ELF-1 (cell line): ENCODE measurements around the gene NRAP.

Experiments used
- DNase-seq: peaks from one replicate; pipeline ENCODE4 v3.0.0-alpha.2; 2016; ENCODE audit warnings: low read depth, low spot score

Gene NRAP

GRCh38 chr10:113610631-113611601 is 52.9 kb downstream of the NRAP start:
- DNase-seq = peak; percentile 45

- DNase-seq = peak; percentile 36
Observed at GRCh38 chr10:113609704-113610108, 54.1 kb downstream of the NRAP start.

- DNase-seq = no peak
Observed at GRCh38 chr10:113605268-113605978, 58.4 kb downstream of the NRAP start.

GRCh38 chr10:113604572-113604971 is 59.3 kb downstream of the NRAP start:
- no peak for DNase-seq

GRCh38 chr10:113603057-113603777 is 60.6 kb downstream of the NRAP start:
- no peak for DNase-seq

- no peak for DNase-seq
Observed at GRCh38 chr10:113600569-113600968, 63.3 kb downstream of the NRAP start.

DNA sequence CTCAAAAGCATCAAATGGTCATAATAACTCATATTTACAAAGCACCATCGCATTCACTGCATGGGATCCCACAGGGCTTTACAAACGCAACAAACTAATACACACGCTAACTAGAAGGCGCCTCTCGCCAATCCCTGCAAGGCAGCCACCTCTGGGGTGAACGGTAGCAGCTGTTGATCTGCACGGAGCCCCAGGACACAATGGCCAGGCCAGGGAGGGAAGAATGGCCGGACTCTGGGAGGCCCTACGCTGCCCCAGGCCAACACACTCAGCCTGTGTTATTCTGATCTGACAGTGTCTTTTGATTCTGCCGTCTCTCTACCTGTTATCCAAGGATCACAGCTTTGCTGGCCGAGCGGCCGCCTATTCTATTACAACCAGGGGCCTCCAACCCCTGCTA is 69.2 kb downstream of the NRAP start:
- peak; percentile 87 for DNase-seq

DNA sequence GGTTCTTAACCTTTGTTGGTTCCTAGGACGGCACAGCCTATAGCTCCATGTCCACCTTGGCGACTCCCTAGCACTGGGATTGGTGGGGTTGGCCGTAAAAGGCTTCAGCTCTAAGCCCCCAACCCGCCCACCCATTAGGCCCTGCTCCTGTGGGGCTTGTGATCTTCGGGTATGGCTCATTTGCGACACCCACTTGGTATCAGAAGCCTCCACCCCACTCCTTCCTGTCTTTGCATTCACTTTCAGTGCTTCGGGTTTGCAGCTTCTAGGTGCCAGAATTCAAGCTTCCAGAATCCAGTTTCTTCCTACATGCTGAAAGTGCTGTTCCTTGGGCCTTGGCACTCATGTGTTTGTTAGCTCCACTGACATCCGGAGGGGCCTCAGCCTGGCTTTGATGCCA is 71.5 kb downstream of the NRAP start:
- no peak for DNase-seq

DNA sequence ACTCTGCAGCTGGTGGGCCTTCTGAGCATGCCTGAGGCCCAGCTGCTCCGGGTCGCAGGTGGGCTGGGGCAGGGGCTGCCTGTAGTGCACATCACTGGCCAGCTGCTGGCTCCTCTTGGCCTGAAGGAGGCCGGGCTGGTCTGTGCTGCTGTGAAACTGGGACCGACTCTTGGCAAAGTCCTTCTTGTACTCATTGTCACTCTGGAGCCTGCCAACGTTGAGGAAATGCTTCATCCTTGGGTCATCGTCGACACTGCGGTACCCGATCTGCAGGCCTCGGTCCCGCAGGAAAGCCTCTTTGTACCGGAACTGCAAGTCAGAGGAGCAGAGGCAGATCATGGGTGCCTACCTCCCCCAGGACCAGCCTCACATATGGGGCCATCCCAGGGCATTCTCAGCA is 73.3 kb downstream of the NRAP start:
- no peak for DNase-seq

GRCh38 chr10:113589201-113589770 is 74.6 kb downstream of the NRAP start:
- no peak for DNase-seq

DNA sequence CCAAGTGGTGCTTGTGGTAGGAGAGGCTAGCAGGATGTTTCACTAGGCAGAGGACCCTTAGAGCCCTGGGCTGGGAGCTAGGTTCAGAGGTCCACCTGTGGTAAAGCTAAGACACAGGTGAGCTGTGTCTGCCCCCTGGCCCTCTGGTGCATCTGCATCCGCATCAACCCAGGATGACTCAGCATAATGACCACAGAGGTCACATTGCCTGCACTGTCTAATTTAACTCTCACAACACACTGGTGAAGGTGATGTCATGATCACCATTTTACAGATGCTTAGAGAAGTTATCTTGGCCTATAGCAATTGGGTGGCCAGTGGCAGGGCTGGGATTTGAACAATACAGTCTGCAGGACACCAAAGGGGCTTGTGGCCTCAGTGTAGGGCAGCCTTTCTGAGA is 77.9 kb downstream of the NRAP start:
- DNase-seq = peak; percentile 6

- no peak for DNase-seq
Observed at GRCh38 chr10:113583571-113583970, 80.3 kb downstream of the NRAP start.

- no peak for DNase-seq
Observed at GRCh38 chr10:113581092-113581491, 82.7 kb downstream of the NRAP start.

DNA sequence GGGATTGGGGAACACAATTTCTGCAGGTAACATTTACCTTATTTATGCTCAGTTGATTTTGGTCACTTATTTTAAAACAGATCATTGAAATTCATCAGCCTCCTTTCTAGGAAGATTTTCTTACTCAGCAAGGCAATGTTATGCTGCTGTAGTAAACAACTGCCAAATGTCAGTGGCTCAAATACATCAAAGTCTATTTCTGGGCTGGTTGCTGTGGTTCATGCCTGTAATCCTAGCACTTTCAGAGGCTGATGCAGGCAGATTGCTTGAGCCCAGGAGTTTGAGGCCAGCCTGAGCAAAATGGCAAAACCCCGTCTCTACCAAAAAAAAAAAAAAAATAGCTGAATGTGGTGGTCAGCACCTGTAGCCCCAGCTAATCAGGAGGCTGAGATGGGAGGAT is 85.1 kb downstream of the NRAP start:
- DNase-seq = no peak

- peak; percentile 25 for DNase-seq
Observed at GRCh38 chr10:113576852-113577251, 87.0 kb downstream of the NRAP start.

GRCh38 chr10:113573368-113573767 is 90.5 kb downstream of the NRAP start:
- DNase-seq = no peak

DNA sequence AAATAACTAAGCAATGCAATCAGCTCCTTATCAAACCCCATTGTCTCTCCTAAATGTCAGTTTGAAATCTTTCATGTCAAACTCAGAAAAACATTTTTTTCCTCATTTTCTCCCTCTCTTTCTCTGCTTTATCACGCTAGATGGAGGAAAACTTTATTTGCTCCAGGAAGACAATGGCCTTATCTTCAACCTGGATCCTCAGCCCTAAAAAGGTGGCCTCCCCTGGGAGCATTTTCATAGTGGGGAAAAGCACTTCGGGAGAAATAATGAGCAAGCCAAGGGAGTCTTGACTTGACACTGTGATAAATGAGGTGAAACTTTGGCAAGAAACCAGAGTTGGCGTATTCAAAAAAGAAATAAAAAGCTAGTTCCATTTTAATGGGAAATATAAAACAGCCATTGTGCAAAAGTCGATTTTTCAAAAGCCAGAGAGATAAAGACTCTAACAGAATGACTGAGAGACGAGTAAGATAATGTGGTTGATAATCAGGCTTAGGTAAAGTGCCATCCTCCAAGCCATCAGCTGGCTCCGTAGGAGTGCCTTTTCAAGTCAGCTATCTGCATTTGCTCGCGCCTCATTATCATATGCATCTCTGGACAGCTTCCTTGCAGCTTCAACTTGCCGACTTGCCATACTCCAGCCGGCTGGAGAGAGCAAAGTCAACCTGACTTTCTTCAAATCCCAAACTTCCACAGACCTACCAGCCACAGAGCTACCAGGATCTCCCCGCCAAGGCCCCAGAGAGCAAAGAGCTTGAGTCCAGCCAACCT is 91.1 kb downstream of the NRAP start:
- no peak for DNase-seq

GRCh38 chr10:113569576-113569975 is 94.3 kb downstream of the NRAP start:
- peak; percentile 61 for DNase-seq

DNA sequence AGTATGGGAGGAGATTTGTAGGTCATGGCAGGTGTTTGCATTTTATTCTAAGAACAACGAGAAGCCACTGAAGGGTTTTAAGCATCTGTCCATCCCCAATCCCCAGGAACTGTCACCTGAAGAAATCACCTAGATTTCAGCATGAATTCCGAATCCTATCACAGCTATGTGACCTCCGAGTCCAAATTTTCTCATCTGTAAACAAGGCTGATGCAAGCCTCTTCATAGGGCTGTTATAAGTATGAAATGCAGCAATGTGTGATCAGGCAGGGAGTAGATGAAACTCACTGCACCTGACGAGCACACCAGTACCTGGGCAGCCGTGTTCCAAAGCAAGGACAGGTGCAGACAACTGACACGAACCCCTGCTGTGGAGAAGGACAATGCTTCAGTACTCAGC is 97.0 kb downstream of the NRAP start:
- DNase-seq = no peak

GRCh38 chr10:113565364-113565763 is 98.5 kb downstream of the NRAP start:
- DNase-seq = peak; percentile 52
